Neural progenitor cell (in vitro differentiated cells): ENCODE data around the gene PROB1.

Experiments
- CTCF ChIP-seq: fragments of 200-600 bp; sonication (generic); IDR thresholded peaks from 2 replicates; pipeline ENCODE4 v1.5.1; 2017; ENCODE audit warnings: antibody characterized with exemption, mild to moderate bottlenecking
- EZH2 ChIP-seq: fragments of 200-600 bp; sonication (generic); IDR thresholded peaks from 2 replicates; pipeline ENCODE4 v1.6.1; 2017; ENCODE audit warnings: antibody characterized with exemption, mild to moderate bottlenecking, moderate library complexity
- EZH2phosphoT487 ChIP-seq: fragments of 200-600 bp; sonication (generic); IDR thresholded peaks from 2 replicates; pipeline ENCODE4 v1.6.1; 2017; ENCODE audit warnings: antibody characterized with exemption

GRCh38 chr5:139389701-139390638, 4.9 kb downstream of the PROB1 start, which contains the start of gene MZB1:
- no peak for TF ChIP-seq EZH2
- no peak for TF ChIP-seq CTCF
- TF ChIP-seq EZH2phosphoT487, result no peak
